ENCODE data around the gene USH1C. TPM values are rescaled to one million over a fixed set of nuclear protein-coding genes. Genes with fewer than 3 reads are reported as not detected.

The USH1C gene
- total RNA-seq, 2 experiments from 2014 or later = not detected

DNA sequence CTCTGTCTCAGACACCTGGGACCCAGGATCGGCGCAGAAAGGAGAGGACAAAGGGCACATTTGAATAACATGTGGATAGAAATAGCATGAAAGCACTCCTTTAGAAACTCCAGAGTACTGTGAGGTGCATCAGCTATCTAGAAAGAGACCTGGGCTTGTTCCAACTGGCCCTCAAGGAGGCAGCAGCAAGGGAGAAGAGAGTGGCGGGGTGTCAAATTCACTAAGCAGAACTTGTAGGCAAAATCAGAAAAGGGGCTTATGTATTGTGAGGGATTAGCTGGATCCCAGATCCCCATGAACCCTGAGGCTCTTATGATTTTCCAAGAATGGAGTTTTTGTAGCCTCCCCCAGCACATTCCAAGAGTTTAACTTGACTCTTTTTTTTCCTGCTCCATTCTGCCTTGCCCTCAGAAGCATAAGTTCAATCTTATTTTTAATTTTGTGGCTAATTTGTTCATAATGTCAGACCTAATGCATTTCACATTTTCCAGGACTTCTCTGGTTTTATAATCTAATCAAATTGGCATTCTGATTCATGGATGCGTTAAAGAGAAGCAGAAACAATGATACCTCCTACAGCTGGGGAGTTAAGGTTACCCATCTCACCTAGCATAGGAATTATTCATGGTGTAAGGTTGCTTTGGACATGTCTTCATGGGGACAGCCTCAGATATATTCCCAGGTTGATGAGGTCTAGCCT is 33.6 kb downstream of the USH1C start:
- ChIA-PET POLR2A (no interaction called here), CTCF (interaction anchor here (2.5 to 15.5 kb wide), 2 partner anchors 17 to 128 kb away, joined by 10 to 167 read pairs; no protein-coding TSS in a partner anchor)
- Mint-ChIP-seq H3K27ac (no peak overlapping the region), H3K4me3 (no peak overlapping the region), H3K4me1 (ENCODE audit: low read depth) (no peaks in the 10 kb centered on the region), H3K27me3 (peaks cover 7% of the 10 kb centered on the region), H3K9me3 (no peaks in the 10 kb centered on the region), H3K36me3 (ENCODE audit: low read depth) (no peaks in the 10 kb centered on the region)
- TF ChIP-seq, protein P1, sequence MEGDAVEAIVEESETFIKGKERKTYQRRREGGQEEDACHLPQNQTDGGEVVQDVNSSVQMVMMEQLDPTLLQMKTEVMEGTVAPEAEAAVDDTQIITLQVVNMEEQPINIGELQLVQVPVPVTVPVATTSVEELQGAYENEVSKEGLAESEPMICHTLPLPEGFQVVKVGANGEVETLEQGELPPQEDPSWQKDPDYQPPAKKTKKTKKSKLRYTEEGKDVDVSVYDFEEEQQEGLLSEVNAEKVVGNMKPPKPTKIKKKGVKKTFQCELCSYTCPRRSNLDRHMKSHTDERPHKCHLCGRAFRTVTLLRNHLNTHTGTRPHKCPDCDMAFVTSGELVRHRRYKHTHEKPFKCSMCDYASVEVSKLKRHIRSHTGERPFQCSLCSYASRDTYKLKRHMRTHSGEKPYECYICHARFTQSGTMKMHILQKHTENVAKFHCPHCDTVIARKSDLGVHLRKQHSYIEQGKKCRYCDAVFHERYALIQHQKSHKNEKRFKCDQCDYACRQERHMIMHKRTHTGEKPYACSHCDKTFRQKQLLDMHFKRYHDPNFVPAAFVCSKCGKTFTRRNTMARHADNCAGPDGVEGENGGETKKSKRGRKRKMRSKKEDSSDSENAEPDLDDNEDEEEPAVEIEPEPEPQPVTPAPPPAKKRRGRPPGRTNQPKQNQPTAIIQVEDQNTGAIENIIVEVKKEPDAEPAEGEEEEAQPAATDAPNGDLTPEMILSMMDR (IDR thresholded peaks at IDR 0.05) = no peak
- ATAC-seq = no peak
- no peak for DNase-seq
- intact Hi-C loops (cut with micrococcal nuclease) = no loop called here

DNA sequence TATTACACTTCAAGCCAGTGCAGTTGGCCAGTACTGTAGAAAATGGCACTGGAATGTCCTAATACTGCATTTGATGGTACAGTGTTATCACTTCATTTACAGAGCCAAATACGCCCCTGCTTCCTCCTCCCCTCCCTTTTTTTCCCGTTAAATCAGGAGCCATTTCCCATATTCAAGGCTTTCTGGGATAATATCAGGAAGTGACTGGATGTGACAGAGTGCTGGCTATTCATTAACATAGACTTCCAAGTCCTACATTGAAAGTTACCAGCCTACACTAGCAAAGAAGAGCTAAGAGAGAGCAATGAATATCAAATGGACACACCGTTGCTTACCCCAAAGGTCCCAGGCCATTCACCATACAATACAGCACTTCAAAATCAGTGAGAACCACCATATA is 35.4 kb downstream of the USH1C start:
- POLR2A ChIA-PET = no interaction called here
- Mint-ChIP-seq H3K27ac (no peak overlapping the region), H3K36me3 (ENCODE audit: low read depth) (no peaks in the 10 kb centered on the region), H3K9me3 (no peaks in the 10 kb centered on the region), H3K27me3 (peaks cover 7% of the 10 kb centered on the region), H3K4me1 (ENCODE audit: low read depth) (no peaks in the 10 kb centered on the region), H3K4me3 (no peak overlapping the region)
- DNase-seq = no peak
- CTCF ChIA-PET = interaction anchor here (1.1 to 15.5 kb wide), 4 partner anchors 10 to 126 kb away, joined by 4 to 167 read pairs (median 4); no protein-coding TSS in a partner anchor
- intact Hi-C loops (cut with micrococcal nuclease) = loop anchor here (5.0 kb wide), 1 partner anchor 276 kb away; no protein-coding TSS in a partner anchor
- ATAC-seq = no peak
- TF ChIP-seq, protein P1 (IDR thresholded peaks at IDR 0.05) = no peak

- Mint-ChIP-seq H3K4me1 (ENCODE audit: low read depth) (no peaks in the 10 kb centered on the region), H3K9me3 (no peaks in the 10 kb centered on the region), H3K36me3 (ENCODE audit: low read depth) (no peaks in the 10 kb centered on the region), H3K4me3 (no peak overlapping the region), H3K27ac (no peak overlapping the region), H3K27me3 (peaks cover 7% of the 10 kb centered on the region)
- ChIA-PET POLR2A (no interaction called here), CTCF (interaction anchor here (1.1 to 15.5 kb wide), 6 partner anchors 9 to 125 kb away, joined by 4 to 167 read pairs (median 5); partner anchors contain the start of gene KCNJ11)
- TF ChIP-seq, protein P1 (IDR thresholded peaks at IDR 0.05) = no peak
- no peak for DNase-seq
- intact Hi-C loops (cut with micrococcal nuclease) = loop anchor here (5.0 kb wide), 1 partner anchor 276 kb away; no protein-coding TSS in a partner anchor
- ATAC-seq = no peak
Measured at GRCh38 chr11:17508306-17508705, 35.9 kb downstream of the USH1C start.

DNA sequence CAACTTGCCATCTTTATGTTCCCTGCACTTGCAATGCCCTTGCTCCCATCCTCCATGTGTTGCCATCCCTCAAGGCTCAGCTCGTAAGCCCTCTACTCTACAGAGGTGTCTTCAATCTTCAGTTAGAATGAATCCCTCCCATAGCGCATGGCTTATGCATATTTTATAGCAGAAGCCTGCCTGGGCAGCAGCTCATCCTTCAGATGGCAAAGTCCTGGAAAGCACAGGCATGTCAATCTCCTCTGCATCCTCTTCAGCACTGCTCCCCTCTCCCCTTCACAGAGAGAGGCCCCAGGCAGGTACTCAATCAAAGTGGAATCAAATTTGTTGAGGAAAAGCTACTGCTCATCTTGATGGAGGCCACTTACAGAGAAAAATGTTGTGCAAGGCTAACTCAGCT is 36.4 kb downstream of the USH1C start:
- Mint-ChIP-seq H3K27ac (no peak overlapping the region), H3K4me3 (no peak overlapping the region), H3K36me3 (ENCODE audit: low read depth) (no peaks in the 10 kb centered on the region), H3K4me1 (ENCODE audit: low read depth) (no peaks in the 10 kb centered on the region), H3K27me3 (peaks cover 7% of the 10 kb centered on the region), H3K9me3 (no peaks in the 10 kb centered on the region)
- DNase-seq (no peak), ATAC-seq (no peak)
- TF ChIP-seq, protein P1 (IDR thresholded peaks at IDR 0.05) = no peak
- ChIA-PET CTCF (interaction anchor here (1.1 to 15.5 kb wide), 6 partner anchors 9 to 125 kb away, joined by 4 to 167 read pairs (median 5); partner anchors contain the start of gene KCNJ11), POLR2A (no interaction called here)
- intact Hi-C loops (cut with micrococcal nuclease) = loop anchor here (5.0 kb wide), 1 partner anchor 275 kb away; no protein-coding TSS in a partner anchor

DNA sequence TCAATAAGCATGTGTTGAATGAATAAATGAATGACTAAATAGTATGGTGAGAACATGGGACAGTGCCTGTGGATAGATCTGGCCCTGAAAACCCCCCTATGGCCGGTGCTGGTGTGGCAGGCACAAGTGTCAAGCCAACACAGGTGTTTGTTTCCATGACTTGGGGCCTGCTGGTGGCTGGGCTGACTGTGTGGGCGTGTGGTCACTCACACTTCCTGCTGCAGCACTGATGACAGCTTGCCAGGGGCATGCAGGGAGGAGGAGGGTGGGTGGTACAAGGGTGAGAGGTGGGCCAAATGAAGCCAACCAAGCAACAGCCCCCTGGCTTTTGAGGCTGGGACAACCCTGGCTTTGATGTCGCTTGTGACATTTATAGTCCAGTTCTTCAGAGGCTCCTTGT is 37.3 kb downstream of the USH1C start:
- DNase-seq = peak; percentile 44
- no peaks in the 10 kb centered on the region for H3K36me3 Mint-ChIP-seq (ENCODE audit: low read depth)
- intact Hi-C loops (cut with micrococcal nuclease) = loop anchor here (5.0 kb wide), 1 partner anchor 275 kb away; no protein-coding TSS in a partner anchor
- TF ChIP-seq, protein P1 (IDR thresholded peaks at IDR 0.05) = no peak
- no peaks in the 10 kb centered on the region for H3K9me3 Mint-ChIP-seq
- peaks cover 7% of the 10 kb centered on the region for H3K27me3 Mint-ChIP-seq
- CTCF ChIA-PET = interaction anchor here (1.0 to 15.5 kb wide), 7 partner anchors 10 to 429 kb away, joined by 3 to 167 read pairs (median 6); partner anchors contain the start of gene KCNJ11
- POLR2A ChIA-PET = no interaction called here
- H3K4me3 Mint-ChIP-seq = no peak overlapping the region
- H3K27ac Mint-ChIP-seq = no peak overlapping the region
- H3K4me1 Mint-ChIP-seq (ENCODE audit: low read depth) = no peaks in the 10 kb centered on the region
- ATAC-seq = peak; percentile 61

Measured in activated CD8-positive, alpha-beta T cell treated with anti-CD3 and anti-CD28 coated beads for 36 hours (primary cell).